Ovary (tissue), 9 donors: ENCODE results near the gene KCNK16. TPM values are rescaled to one million over a fixed set of nuclear protein-coding genes. Genes with fewer than 3 reads are reported as not detected.

Experiments used
- DNase-seq, 5 donors: peaks; one replicate each; pipeline ENCODE4 v3.0.0-alpha.2; 2019 to 2020
- H3K27ac ChIP-seq, 2 donors: fragments of 200-600 bp; one replicate each; pipeline versions ENCODE4 v1.5.1 to v1.8.0; 2019 to 2022
- H3K27me3 ChIP-seq: fragments of 200-600 bp; one replicate; pipeline ENCODE4 v1.8.0; 2022
- H3K36me3 ChIP-seq: fragments of 200-600 bp; sonication (generic); one replicate; pipeline ENCODE4 v1.5.1; 2019
- H3K4me1 ChIP-seq: one replicate; pipeline ENCODE4 v1.8.1; 2013; ENCODE audit warnings: mild to moderate bottlenecking, moderate library complexity; ENCODE audit not compliant: insufficient read depth
- H3K4me3 ChIP-seq: fragments of 200-600 bp; sonication (generic); one replicate; pipeline ENCODE4 v1.5.1; 2017
- H3K9me3 ChIP-seq, 2 donors: fragments of 200-600 bp in 1 of 2; sonication (generic) in 1 of 2; one replicate each; pipeline versions ENCODE4 v1.5.1 to v1.8.1; 2013 to 2019; ENCODE audit warnings: mild to moderate bottlenecking in 1 of 2, moderate library complexity in 1 of 2
- CTCF ChIP-seq, 3 donors: fragments of 450-650 bp in 2 of 3; fragments of 200-600 bp in 1 of 3; IDR thresholded peaks; one replicate each; pipeline versions ENCODE4 v1.5.1 to v1.8.0; 2016 to 2022; ENCODE audit warnings: antibody characterized with exemption in 3 of 3, mild to moderate bottlenecking in 1 of 3
- EP300 ChIP-seq: sonication (generic); formaldehyde crosslinking; IDR thresholded peaks from one replicate; pipeline ENCODE4 v1.6.1; 2017; ENCODE audit warnings: antibody characterized with exemption
- POLR2A ChIP-seq: fragments of 450-650 bp; IDR thresholded peaks from one replicate; pipeline ENCODE4 v1.6.1; 2017; ENCODE audit warnings: antibody characterized with exemption, mild to moderate bottlenecking, moderate library complexity
- WGBS, 3 donors: extraction: QIAGEN DNeasy Blood & Tissue Kit in 1 of 3; methylation state at CpG; one replicate each; pipeline versions ENCODE4 v1.1.5 to v1.1.7; 2013 to 2017; 5-methylcytosine and 5-hydroxymethylcytosine counted together
- intact Hi-C, 4 donors: fragments of 100-400 bp; cut with DNase I; formaldehyde crosslinking; loops; one replicate each; pipeline versions ENCODE4 v1.11.0 to v1.15.1; 2022 to 2023
- polyA plus RNA-seq, 2 donors: library from polyadenylated mRNA; stranded (reverse); fragments of 200-250 nt in 1 of 2; fragments of 350-450 nt in 1 of 2; fragmentation: Illumina TruSeq in 1 of 2; extraction: RNeasy Lipid Tissue Mini Kit (QIAGEN cat#74804) in 1 of 2; gene quantifications; one replicate each; pipeline ENCODE4 v1.2.3, GENCODE V29; 2013 to 2014
- total RNA-seq, 7 donors: library from RNA; depleted of rRNA in 2 of 7; stranded (reverse); fragments of >200 nt in 2 of 7; fragmentation: NEBNext Ultra II Directional in 3 of 7; extraction: Animal tissue kit (Norgen Biotek cat#: 25700) in 3 of 7; gene quantifications; one replicate each; pipeline versions ENCODE4 v1.1.0 to v1.2.4, GENCODE V29; 2016 to 2023
- donor health status: DM: no; HTN: no; CAD: no; lungs with moderate emphysema.
- donor health status: DM: no; HTN: no; CAD: no.
- donor health status: Bipolar disorder and iron deficiency.
- donor health status: DM: yes; HTN: yes; CAD: no.
- donor health status: DM: no; HTN: no; CAD: no.
- donor health status: DM: yes; HTN: yes; CAD: no.

Gene KCNK16
- total and polyA plus RNA-seq, 9 donors = not detected

DNA sequence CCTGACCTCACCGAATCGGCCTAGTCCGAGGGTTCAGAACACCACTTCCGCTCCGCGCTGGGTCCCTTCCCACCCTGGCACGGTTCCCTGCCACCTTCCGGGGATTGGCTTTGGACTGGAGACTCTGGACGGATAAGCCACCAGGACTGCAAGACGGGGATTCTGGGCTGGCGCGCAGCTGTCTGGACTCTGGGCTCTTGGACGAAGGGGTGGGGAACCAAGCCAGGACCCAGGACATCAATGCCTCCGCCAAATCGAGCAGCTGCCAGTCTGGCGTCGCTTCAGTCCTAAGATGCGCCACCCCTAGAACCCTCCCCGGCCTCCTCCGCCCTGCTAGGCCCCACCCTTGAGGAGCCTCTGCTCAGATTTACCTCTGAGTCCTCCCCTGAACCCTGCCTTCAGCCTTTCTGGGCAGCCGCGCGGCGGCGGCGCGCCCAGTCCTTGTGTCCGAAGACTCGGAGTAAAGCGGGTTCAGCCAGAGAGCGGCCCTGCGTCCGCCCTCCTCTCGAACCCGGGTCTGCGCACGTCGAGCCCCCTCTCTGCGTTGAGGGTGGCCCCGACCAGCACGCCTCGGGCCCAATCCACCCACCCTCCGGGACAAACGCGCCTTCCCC is 9.5 kb downstream of the KCNK16 start:
- peaks cover 6% of the 10 kb centered on the region for H3K4me1 ChIP-seq
- TF ChIP-seq CTCF (IDR thresholded peaks at IDR 0.05) = no peak
- TF ChIP-seq POLR2A = no peak
- intact Hi-C loops = no loop called here
- no peaks in the 10 kb centered on the region for H3K9me3 ChIP-seq
- no peaks in the 10 kb centered on the region for H3K36me3 ChIP-seq
- 13 to 24% (median 19%) methylated on average over 43 to 45 of the region's 45 CpGs for WGBS, 3 donors
- DNase-seq = peak in 1 of 5 donors; percentile 35
- H3K27ac ChIP-seq = no peak overlapping the region
- peak overlapping the region; percentile 9 for H3K4me3 ChIP-seq
- no peaks in the 10 kb centered on the region for H3K27me3 ChIP-seq

GRCh38 chr6:39310542-39310941 is 12.0 kb downstream of the KCNK16 start:
- H3K27ac ChIP-seq = no peak overlapping the region
- no peaks in the 10 kb centered on the region for H3K36me3 ChIP-seq
- TF ChIP-seq CTCF (IDR thresholded peaks at IDR 0.05) (no peak), EP300 (no peak), POLR2A (no peak)
- H3K27me3 ChIP-seq = no peaks in the 10 kb centered on the region
- 68 to 80% (median 70%) methylated on average over 4 of the region's 4 CpGs for WGBS, 3 donors
- H3K9me3 ChIP-seq = no peaks in the 10 kb centered on the region
- peaks cover 6% of the 10 kb centered on the region for H3K4me1 ChIP-seq
- intact Hi-C loops = no loop called here
- H3K4me3 ChIP-seq = no peak overlapping the region
- no peak for DNase-seq

- WGBS, 3 donors = 39 to 45% (median 43%) methylated on average over 7 of the region's 7 CpGs
- Histone ChIP-seq H3K27ac (no peak overlapping the region), H3K9me3 (no peaks in the 10 kb centered on the region), H3K4me1 (peaks cover 6% of the 10 kb centered on the region), H3K27me3 (no peaks in the 10 kb centered on the region), H3K36me3 (no peaks in the 10 kb centered on the region), H3K4me3 (no peak overlapping the region)
- intact Hi-C loops = loop anchor here in 2 of 4 donors (5.0 to 10.0 kb wide), 2 partner anchors 143 to 435 kb away; no protein-coding TSS in a partner anchor
- peak; percentile 36 to 75 (median 62) for DNase-seq
- TF ChIP-seq EP300 (no peak), POLR2A (no peak), CTCF (IDR thresholded peaks at IDR 0.05) (peak; percentile 27 to 59 (median 54))
Observed at GRCh38 chr6:39309942-39310531, 12.5 kb downstream of the KCNK16 start.

GRCh38 chr6:39307462-39307861 is 15.0 kb downstream of the KCNK16 start:
- 79 to 88% (median 80%) methylated on average over 3 of the region's 3 CpGs for WGBS, 3 donors
- Histone ChIP-seq H3K9me3 (no peaks in the 10 kb centered on the region), H3K4me1 (no peaks in the 10 kb centered on the region), H3K4me3 (no peak overlapping the region), H3K27me3 (no peaks in the 10 kb centered on the region), H3K27ac (no peak overlapping the region), H3K36me3 (no peaks in the 10 kb centered on the region)
- TF ChIP-seq EP300 = no peak
- TF ChIP-seq CTCF (IDR thresholded peaks at IDR 0.05) = no peak
- TF ChIP-seq POLR2A = no peak
- intact Hi-C loops = loop anchor here in 2 of 4 donors (5.0 to 10.0 kb wide), 2 partner anchors 140 to 433 kb away; no protein-coding TSS in a partner anchor
- no peak for DNase-seq
